GM12873 (cell line): Measurements from ENCODE around the gene PCDHGC4.

ENCODE experiments used
- CTCF ChIP-seq: IDR thresholded peaks from 2 replicates; pipeline ENCODE4 v1.5.1; 2012; ENCODE audit warnings: low read depth, mild to moderate bottlenecking, moderate library complexity, low read length, control low read depth; ENCODE audit not compliant: insufficient read depth; ENCODE audit errors: missing control alignments

The PCDHGC4 gene

GRCh38 chr5:141515141-141515540 lies 30.3 kb downstream of the PCDHGC4 start:
- no peak for TF ChIP-seq CTCF

DNA sequence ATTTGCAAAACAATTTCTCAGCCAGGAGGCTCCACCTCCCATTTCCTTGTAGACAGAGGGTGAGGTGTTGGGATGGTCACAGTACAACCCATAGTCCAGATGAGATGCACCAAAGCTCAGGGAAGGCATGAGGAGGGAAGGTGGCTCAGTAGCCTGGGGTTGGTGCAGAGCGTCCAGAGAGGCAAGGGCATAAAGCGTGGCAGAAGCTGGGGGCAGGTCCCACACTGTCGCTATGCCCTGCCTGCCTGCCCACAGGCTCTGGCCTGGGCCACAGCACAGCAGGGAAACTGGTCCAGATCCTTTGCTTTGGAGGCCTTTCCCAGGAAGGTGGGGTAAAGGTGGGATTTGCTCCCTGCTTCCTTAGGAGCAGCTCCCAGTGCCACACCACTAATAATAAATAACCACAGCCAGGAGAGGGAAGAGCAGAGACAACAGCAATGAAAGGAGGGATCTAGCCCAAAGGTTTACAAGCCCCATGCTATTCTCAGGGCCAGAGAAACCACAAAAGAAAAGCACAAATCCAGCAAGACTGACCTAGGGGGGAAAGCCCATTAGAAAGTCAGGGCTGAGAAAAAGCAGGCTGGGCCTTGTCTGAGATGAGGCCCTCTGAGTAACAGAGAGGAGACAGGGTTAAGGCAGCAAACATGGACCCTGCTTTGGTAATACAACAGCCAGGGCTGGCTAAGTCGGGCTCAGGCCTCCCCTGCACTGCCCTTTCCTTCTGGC lies 31.3 kb downstream of the PCDHGC4 start:
- TF ChIP-seq CTCF, result no peak

DNA sequence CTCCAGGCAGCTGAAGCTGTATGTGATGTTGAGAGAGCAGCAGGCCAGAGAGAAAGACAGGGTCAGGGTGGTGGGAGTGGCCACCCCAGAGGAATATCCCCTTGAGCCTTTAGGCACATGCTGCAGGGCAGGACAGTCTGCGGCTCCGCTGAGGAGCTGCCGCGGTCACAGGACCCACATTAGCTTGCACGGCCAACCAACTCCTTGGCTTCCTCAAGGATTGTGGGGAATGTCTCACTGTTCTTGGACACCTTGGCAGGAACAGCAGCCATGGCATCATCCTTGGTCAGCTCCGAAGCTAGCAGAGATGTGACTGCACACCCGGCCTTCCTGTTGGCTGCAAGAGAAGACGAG lies 31.8 kb downstream of the PCDHGC4 start:
- no peak for TF ChIP-seq CTCF

DNA sequence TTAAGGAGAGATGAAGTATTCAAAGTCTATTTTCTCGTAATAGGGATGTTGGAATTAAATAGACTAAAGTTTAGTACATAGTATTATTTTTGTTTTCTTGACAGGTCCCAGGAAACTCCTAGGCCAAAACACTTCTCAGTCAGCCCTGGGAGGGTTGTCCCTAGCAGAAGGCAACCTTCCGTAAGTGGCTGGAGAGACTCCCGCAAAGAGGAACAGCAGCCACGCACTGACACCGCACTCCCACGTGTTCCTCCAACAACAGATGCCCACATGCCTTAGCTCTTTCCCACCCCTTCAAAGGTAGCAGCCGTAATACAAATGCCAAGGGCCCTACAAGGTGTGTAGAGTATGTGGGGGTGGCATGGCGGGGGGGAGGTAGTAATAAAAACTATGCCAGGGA lies 32.5 kb downstream of the PCDHGC4 start:
- no peak for TF ChIP-seq CTCF

GRCh38 chr5:141517880-141518617 lies 33.2 kb downstream of the PCDHGC4 start:
- no peak for TF ChIP-seq CTCF

DNA sequence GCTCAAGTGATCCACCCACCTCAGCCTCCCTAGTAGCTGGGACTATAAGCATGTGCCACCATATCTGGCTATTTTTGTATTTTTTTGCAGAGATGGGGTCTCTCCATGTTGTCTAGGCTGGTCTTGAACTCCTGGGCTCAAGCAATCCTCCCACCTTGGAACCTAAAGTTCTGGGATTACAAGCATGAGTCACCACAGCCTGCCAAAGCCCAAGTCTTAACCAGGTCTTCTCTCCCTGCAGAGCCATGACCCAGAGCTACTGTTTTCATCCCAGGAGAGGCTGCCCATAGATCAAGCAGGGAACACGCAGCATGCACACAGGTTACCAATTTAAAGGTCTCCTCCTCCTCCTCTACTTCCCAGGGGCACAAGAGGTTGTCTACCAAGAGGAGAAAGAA lies 33.8 kb downstream of the PCDHGC4 start:
- no peak for TF ChIP-seq CTCF

- no peak for TF ChIP-seq CTCF
Observed at GRCh38 chr5:141519605-141520565, 35.1 kb downstream of the PCDHGC4 start.
